Measurements from ENCODE around the gene RNMT.

DNA sequence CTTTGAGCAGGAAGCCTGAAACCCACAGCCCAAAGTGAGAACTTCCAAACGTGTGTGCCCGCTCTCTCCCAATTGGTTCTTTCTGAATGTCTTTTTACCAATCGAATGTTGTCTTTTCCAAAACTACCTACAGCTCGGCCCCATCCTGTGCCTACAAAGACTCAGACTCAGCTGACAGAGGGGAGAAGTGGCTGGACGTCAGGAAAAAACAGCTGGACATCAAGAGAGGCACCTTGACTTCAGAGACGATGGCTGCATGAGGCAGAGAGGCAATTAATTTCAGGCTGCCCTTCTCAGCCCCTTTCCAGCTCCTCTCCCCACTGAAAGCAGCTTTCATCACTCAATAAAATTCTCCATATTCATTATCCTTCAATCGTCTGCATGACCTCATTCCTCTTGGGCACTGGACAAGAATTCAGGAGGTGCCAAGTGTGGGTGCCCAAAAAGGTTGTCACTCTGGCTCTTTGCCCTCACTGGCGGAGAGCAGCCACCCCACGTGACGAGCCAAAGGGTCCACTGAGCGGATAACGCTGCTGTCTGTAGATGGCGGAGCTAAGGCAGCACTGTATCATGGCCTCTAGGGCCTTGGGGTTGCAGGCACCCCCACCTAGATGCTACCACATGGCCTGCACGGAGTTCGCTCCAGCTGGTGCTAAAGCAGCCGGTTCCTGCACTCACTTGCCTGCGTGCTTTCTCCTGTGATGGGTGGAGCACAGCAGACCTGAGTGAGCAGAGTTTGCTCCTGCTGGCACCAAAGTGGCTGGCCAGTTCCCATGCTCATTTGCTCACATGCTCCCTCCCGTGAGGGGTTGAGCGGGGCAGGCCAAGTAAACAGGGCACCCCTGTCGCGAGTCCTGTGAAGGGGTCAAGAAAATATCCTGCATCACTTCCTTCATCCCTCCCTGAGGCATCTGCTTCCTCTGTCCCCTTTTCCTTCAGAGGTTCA is 38.0 kb upstream of the RNMT start:
- TF ChIP-seq POLR2A (IDR thresholded peaks at IDR 0.05; ENCODE audit: low read length), result no peak
- no peak for TF ChIP-seq GATA1 (IDR thresholded peaks at IDR 0.05; ENCODE audit: low read depth, low read length)

All from erythroblast (primary cell).